ENCODE data around the gene ECSCR.

Gene ECSCR

DNA sequence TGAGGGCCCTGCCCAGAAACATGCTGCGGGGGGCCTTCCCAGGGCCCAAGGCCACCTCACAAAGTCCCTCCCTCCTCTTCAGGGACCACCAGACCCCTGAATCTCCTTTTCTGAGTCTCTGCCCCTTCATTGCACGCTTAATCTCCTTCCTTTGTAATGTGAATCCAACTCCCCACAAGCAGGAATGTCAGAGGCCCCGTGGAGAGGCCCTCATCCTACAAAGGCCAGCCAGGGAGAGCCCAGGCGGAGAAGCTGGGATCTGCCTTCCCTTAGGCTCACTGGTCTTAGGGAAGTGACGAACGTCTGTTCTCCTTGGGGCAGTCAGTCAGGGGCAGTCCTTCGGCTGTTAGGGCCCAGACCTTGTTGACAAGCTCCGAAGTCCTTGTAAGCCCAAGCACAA, 10.6 kb upstream of the ECSCR start:
- no peak for DNase-seq

DNA sequence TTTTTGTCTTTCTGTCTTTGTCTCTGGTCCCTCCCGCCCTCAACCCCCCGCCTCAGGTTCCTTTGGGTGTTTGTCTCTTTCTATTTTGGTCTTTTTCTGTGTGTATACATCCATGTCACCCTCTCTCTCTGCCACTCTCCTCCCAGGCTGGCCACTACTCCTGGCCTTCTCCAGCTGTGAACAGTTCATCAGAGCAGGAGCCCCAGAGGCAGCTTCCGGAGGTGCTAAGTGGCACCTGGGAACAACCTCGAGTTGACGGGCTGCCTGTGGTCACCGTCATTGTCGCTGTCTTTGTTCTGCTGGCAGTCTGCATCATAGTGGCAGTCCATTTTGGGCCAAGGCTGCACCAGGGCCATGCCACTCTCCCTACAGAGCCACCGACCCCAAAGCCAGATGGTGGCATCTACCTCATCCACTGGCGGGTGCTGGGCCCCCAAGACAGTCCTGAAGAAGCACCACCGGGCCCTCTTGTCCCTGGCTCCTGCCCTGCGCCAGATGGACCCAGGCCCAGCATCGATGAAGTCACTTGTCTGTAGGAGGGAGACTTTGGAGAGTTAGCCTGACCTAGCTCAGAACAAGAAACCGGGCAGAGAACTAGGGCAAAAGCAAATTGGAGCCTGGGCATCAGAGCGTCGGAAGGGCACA, 10.0 kb upstream of the ECSCR start:
- DNase-seq, result no peak

DNA sequence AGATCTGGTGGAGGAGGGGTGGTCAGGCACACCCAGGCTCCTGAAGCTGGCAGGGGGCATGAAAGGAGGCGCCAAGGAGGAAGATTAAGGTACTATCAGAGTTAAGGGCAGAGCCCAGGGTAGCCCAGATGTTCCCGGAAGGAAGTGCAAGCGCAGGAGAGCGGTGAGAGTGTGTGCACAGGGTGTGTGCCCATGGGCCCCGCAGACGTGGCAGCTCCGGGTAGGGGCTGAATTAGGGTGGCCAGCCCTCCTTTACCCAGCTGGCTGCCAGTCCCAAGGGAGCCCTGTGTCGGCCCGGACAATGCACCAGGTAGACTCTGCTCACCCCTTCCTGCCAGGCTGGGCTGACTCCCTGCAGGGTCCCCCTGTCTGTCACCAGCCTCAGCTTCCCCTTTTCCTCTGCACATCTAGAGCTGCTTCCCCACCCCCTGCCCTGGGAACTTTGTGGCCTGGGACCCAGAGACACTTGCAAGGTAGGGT, 8.3 kb upstream of the ECSCR start, which contains the start of gene SMIM33:
SMIM33 (plus strand) TSS at position 184 of the 480 bp plus-strand sequence; CDS start at position 302, 118 bp downstream.
- DNase-seq, result no peak

- DNase-seq, result no peak
Measured at GRCh38 chr5:139468421-139468931, 5.9 kb upstream of the ECSCR start.

GRCh38 chr5:139461698-139462097, 845 bp downstream of the ECSCR start:
- no peak for DNase-seq

GRCh38 chr5:139461176-139461575, 1.4 kb downstream of the ECSCR start:
- DNase-seq, result no peak

DNA sequence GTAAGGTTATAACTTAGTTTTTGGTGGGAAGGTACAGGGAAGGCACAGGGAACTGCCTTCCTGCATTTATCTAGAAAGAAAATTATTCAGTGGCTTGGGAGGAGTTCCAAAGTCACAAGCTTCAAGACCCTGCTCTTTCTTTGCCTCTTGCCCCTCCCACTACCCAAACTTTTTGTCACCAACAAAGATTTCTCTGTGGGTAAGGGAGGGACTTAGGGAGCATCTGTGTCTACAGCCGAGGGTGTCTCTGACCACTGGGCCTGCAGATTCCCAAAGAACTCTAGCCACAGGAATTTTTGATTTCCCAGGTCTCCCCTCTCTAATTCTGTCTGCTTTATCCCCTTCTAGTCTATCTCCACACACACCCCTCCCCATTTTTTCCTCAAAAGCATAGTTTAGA, 2.1 kb downstream of the ECSCR start:
- DNase-seq, result no peak

- DNase-seq, result no peak
Measured at GRCh38 chr5:139459451-139459934, 3.0 kb downstream of the ECSCR start.

DNA sequence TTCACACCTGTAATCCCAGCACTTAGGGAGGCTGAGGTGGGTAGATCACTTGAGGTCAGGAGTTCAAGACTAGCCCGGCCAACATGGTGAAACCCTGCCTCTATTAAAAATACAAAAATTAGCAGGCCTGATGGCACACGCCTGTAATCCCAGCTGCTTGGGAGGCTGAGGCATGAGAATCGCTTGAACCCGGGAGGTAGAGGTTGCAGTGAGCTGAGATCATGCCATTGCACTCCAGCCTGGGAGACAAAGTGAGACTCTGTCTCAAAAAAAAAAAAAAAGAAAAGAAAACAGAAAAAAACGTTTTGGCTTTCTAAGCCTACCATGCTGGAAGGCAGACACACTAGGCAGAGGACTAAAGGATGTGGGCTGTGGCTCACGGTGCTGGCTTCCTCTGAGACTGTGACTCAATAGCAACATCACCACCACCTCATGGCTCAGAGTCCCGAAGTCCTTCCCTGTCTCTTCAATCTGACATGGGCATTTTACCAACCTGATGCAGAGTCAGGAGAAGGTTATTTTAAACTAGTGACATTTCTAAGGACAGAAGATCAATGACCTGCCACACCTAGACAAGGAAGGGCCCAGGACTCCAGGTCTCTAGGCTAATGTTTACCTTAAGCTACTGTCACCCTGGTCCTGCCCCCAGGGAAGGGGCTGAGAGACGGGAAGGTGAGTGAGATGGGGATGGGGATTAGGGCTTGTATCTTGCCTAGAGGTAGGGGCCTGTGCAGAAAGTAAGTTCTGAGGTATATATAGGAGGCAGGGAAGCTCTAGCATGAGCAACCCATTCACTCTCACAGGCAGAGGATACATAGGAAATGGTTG, 3.7 kb downstream of the ECSCR start:
- DNase-seq, result no peak

GRCh38 chr5:139457653-139458306, 4.8 kb downstream of the ECSCR start:
- DNase-seq, result no peak

- DNase-seq, result no peak
Measured at GRCh38 chr5:139457241-139457640, 5.3 kb downstream of the ECSCR start.

DNA sequence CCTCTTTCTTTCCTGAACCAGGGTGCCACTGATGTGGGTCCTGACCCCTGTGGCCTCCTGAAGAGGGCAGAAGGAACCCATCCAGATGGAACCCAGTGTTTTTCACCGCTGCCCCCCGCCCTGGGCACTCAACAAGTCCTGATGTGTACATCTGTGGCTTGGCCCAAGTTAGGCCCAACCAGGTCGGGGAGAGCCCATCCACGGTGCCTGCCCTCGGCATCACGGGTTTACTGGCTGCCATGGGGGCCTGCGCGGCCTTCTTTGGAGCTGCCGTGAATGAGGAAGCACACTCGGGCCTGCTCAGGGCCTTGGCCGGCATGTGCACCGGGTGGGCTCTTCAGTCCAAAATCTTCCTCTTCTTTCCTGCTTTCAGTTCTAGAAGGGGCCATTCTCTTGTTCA, 5.8 kb downstream of the ECSCR start:
- no peak for DNase-seq

DNA sequence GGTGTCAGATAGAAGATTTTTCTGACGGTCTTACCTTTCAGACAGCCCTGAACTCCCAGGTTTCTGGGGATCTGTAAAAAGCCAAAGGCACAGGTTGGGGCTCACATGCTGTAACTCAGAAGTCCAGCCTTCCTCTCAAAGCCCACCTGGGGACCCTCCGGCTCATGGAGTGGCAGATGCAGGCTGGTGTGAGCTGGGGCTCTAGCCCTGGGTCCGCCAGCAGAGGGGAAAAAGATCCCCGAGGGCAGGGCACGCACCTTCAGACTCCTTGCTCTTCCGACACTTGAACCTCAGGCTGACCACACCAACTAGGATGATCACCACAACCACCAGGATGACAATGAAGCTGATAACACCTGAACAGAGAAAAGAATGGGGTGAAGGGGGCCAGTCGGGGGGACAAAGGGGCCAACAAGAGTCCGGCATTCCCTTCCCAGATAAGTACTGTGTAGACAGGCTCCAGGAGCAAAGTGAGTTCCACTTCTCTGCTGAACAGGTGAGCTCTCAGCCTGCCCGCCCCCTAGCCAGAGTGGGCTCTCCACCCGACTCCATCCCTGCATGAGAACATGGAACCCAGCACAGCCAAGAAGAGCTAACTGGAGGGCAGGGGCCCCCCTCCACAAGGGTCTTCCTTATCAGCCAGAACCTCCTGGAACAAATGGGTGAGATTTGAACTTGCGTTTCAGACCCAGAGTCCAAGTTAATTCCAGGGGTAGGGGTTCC, 7.8 kb downstream of the ECSCR start:
- DNase-seq, result no peak

DNA sequence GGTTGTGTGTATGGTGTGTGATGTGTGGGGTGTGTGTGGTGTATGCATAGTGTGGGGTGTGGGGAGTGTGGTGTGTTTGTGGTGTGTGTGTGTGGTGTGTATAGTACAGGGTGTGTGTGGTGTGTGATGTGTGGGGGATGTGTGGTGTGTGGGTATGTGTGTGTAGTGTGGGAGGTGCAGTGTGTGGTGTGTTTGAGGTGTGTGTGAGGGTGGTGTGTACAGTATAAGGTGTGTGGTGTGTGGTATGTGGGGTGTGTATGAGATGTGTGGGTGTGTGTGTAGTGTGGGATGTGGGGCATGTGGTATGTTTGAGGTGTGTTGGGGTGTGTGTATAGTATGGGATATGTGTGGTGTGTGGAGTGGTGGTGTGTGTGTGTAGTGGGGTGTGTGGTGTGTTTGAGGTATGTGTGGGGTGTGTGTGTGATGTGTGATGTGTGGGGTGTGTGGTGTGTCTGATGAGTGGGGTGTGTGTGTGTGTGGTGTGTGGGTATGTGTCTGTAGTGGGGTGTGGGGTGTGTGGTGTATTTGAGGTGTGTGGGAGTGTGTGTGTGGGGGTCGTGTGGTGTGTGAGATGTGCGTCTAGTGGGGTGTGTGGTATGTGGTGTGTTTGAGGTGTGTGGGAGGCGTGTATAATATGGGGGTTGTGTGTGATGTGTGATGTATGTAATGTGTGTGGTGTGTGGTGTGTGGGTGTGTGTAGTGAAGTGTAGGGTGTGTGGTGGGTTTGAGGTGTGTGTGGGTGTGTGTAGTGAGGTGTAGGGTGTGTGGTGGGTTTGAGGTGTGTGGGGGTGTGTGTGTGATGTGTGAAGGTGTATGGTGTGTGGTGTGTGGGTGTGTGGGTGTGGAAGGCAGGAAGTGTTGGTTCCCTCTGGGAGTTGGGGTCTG, 8.6 kb downstream of the ECSCR start:
- no peak for DNase-seq

DNA sequence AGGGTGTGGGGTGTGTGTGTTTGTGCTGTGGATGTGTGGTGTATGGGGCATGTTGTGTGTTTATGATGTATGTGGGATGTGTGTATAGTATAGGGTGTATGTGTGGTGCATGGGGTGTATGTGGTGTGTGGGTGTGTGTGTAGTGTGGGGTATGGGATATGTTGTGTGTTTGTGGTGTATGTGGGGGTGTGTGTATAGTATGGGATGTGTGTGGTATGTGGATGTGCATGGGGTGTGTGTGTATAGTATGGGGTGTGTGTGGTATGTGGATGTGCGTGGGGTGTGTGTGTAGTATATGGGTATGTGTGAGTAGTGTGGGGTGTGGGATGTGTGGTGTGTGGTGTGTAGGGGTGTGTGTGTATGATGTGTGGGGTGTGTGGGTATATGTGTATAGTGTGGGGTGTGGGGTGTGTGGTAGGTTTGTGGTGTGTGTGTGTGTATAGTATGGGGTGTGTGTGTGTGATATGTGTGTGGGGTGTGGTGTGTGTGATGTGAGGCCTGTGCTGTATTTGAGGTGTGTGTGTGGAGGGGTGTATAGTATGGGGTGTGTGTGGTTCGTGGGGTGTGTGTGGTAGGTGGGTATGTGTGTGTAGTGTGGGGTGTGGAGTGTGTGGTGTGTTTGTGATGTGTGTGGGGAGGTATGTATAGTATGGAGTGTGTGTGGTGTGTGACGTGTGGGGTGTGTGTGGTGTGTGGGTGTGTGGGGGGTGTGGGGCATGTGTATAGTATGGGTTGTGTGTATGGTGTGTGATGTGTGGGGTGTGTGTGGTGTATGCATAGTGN, 10.5 kb downstream of the ECSCR start:
- no peak for DNase-seq

GRCh38 chr5:139451176-139451575, 11.4 kb downstream of the ECSCR start:
- no peak for DNase-seq

GRCh38 chr5:139446956-139447779, 15.4 kb downstream of the ECSCR start:
- no peak for DNase-seq

DNA sequence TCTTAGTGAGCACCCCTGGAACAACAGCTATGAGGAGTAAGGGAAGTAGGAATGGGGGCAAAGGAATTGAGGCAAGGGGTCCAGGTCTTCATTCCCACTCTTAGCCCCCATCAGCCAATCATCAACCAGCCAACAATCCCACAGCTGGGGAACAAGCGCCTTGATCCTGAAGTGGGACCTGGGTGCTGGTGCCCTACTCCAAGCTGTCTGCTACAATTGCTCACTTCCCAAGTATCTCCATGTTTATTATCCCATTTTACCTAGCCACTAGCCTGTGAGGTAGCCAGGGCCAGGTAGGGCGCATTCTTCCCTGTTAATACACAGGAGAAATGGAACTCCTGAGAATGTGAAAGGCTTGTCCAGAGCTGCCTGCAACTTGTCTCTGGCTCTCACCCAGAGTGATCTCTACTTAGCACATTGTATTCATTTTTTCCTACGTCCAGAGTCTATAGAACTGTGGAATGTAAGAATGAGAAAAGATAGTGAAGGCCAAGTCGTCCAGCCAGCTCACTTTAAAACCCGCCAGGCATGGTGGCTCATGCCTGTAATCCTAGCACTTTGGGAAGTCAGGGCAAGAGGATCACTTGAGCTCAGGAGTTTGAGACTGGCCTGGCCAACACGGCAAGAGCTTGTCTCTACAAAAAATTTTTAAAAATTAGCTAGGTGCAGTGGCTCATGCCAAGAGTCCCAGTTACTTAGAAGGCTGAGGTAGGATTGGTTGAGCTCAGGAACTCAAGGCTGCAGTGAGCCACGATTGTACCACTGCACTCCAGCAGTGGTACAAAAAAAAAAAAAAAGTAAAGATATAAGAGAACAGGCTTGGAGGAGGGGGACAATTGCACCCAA, 17.0 kb downstream of the ECSCR start:
- no peak for DNase-seq
